H9 (cell line): Measurements from ENCODE around the gene CCM2. TPM values are rescaled to one million over a fixed set of nuclear protein-coding genes. Genes with fewer than 3 reads are reported as not detected.

Experiments used
- DNase-seq: peaks from one replicate; pipeline ENCODE4 v3.0.0-alpha.2; 2017
- H2AFZ ChIP-seq: one replicate; pipeline ENCODE4 v1.6.1; 2013; ENCODE audit warnings: mild to moderate bottlenecking, low read length, control low read depth, moderate library complexity
- H2AK5ac ChIP-seq: 2 replicates; pipeline ENCODE4 v1.6.1; 2013; ENCODE audit warnings: low read length, control low read depth, mixed read lengths; ENCODE audit not compliant: insufficient read length
- H2BK120ac ChIP-seq: one replicate; pipeline ENCODE4 v1.6.1; 2013; ENCODE audit warnings: low read depth, mild to moderate bottlenecking, low read length, control low read depth, inconsistent platforms; ENCODE audit not compliant: poor library complexity, severe bottlenecking
- H2BK12ac ChIP-seq: 2 replicates; pipeline ENCODE4 v1.6.1; 2013; ENCODE audit warnings: low read length, control low read depth, mixed read lengths, low read depth; ENCODE audit not compliant: insufficient read length
- H2BK15ac ChIP-seq: 2 replicates; pipeline ENCODE4 v1.6.1; 2013; ENCODE audit warnings: low read depth, low read length, control low read depth
- H2BK20ac ChIP-seq: one replicate; pipeline ENCODE4 v1.6.1; 2013; ENCODE audit warnings: low read depth, mild to moderate bottlenecking, low read length, control low read depth, inconsistent platforms; ENCODE audit not compliant: poor library complexity, severe bottlenecking
- H2BK5ac ChIP-seq: 2 replicates; pipeline ENCODE4 v1.6.1; 2013; ENCODE audit warnings: low read length, control low read depth, mixed read lengths; ENCODE audit not compliant: insufficient read length
- H3K14ac ChIP-seq: 2 replicates; pipeline ENCODE4 v1.6.1; 2013; ENCODE audit warnings: low read length, control low read depth; ENCODE audit not compliant: insufficient read depth
- H3K18ac ChIP-seq: 2 replicates; pipeline ENCODE4 v1.6.1; 2013; ENCODE audit warnings: low read depth, mild to moderate bottlenecking, mixed read lengths, low read length, control low read depth; ENCODE audit not compliant: insufficient read length
- H3K23ac ChIP-seq: 2 replicates; pipeline ENCODE4 v1.6.1; 2013; ENCODE audit warnings: low read length, control low read depth, mixed read lengths, low read depth; ENCODE audit not compliant: insufficient read length
- H3K23me2 ChIP-seq: 2 replicates; pipeline ENCODE4 v1.6.1; 2013; ENCODE audit warnings: low read depth, mild to moderate bottlenecking, mixed read lengths, low read length, control low read depth; ENCODE audit not compliant: insufficient read length, poor library complexity, severe bottlenecking
- H3K27ac ChIP-seq: 2 replicates; pipeline ENCODE4 v1.5.1; 2013; ENCODE audit warnings: low read length, control low read depth, mixed read lengths, low read depth; ENCODE audit not compliant: insufficient read length
- H3K27me3 ChIP-seq: 2 replicates; pipeline ENCODE4 v1.6.1; 2013; ENCODE audit warnings: low read length, control low read depth, inconsistent platforms; ENCODE audit not compliant: insufficient read depth
- H3K4ac ChIP-seq: 2 replicates; pipeline ENCODE4 v1.6.1; 2013; ENCODE audit warnings: low read depth, mild to moderate bottlenecking, control low read depth, inconsistent platforms, low read length, moderate library complexity
- H3K4me1 ChIP-seq: 2 replicates; pipeline ENCODE4 v1.6.1; 2013; ENCODE audit warnings: low read length, control low read depth, inconsistent platforms; ENCODE audit not compliant: insufficient read depth
- H3K4me2 ChIP-seq: 2 replicates; pipeline ENCODE4 v1.6.1; 2013; ENCODE audit warnings: low read length, control low read depth, mixed read lengths; ENCODE audit not compliant: insufficient read length, insufficient read depth
- H3K56ac ChIP-seq: 2 replicates; pipeline ENCODE4 v1.6.1; 2013; ENCODE audit warnings: low read depth, mild to moderate bottlenecking, mixed read lengths, low read length, control low read depth; ENCODE audit not compliant: insufficient read length
- H3K79me1 ChIP-seq: 2 replicates; pipeline ENCODE4 v1.6.1; 2013; ENCODE audit warnings: low read depth, mild to moderate bottlenecking, moderate library complexity, low read length, control low read depth, inconsistent platforms; ENCODE audit not compliant: insufficient read depth, poor library complexity, severe bottlenecking
- H3K79me2 ChIP-seq: 2 replicates; pipeline ENCODE4 v1.6.1; 2013; ENCODE audit warnings: low read length, control low read depth, inconsistent platforms; ENCODE audit not compliant: insufficient read depth
- H3K9ac ChIP-seq: 2 replicates; pipeline ENCODE4 v1.6.1; 2013; ENCODE audit warnings: low read length, control low read depth, mixed read lengths; ENCODE audit not compliant: insufficient read length; ENCODE audit errors: extremely low read depth
- H3K9me3 ChIP-seq: one replicate; pipeline ENCODE4 v1.6.1; 2013; ENCODE audit warnings: low read depth, low read length, inconsistent platforms; ENCODE audit not compliant: control insufficient read depth
- H3T11ph ChIP-seq: one replicate; pipeline ENCODE4 v1.6.1; 2013; ENCODE audit warnings: mild to moderate bottlenecking, low read length, control low read depth, inconsistent platforms
- H4K20me1 ChIP-seq: one replicate; pipeline ENCODE4 v1.6.1; 2013; ENCODE audit not compliant: control insufficient read depth, insufficient read length, insufficient read depth
- H4K5ac ChIP-seq: 2 replicates; pipeline ENCODE4 v1.6.1; 2013; ENCODE audit warnings: low read depth, mild to moderate bottlenecking, mixed read lengths, low read length, control low read depth; ENCODE audit not compliant: insufficient read length
- H4K8ac ChIP-seq: replicated peaks from 2 replicates; pipeline ENCODE4 v1.6.1; 2013; ENCODE audit warnings: low read length, control low read depth, mixed read lengths, low read depth; ENCODE audit not compliant: insufficient read length
- H4K91ac ChIP-seq: 2 replicates; pipeline ENCODE4 v1.6.1; 2013; ENCODE audit warnings: low read depth, mild to moderate bottlenecking, moderate library complexity, mixed read lengths, low read length, control low read depth; ENCODE audit not compliant: insufficient read length
- H3K27ac Mint-ChIP-seq, 3 experiments: 2 replicates in 2 of 3; 3 replicates in 1 of 3; pipeline ENCODE4 v1.8.0; 2020 to 2021; ENCODE audit warnings: mixed read lengths in 3 of 3, mild to moderate bottlenecking in 1 of 3, moderate library complexity in 1 of 3
- H3K27me3 Mint-ChIP-seq: 2 replicates; pipeline ENCODE4 v1.8.0; 2021; ENCODE audit warnings: low read depth, mild to moderate bottlenecking, moderate library complexity, mixed read lengths
- H3K36me3 Mint-ChIP-seq, 3 experiments: 2 replicates in 2 of 3; 3 replicates in 1 of 3; pipeline ENCODE4 v1.8.0; 2020 to 2021; ENCODE audit warnings: low read depth in 3 of 3, mixed read lengths in 3 of 3; ENCODE audit not compliant: insufficient read depth in 1 of 3
- H3K4me1 Mint-ChIP-seq, 2 experiments: 2 replicates each; pipeline ENCODE4 v1.8.0; 2020; ENCODE audit warnings: mixed read lengths in 2 of 2
- H3K4me3 Mint-ChIP-seq, 2 experiments: 2 replicates in 1 of 2; 3 replicates in 1 of 2; pipeline ENCODE4 v1.8.0; 2020 to 2021; ENCODE audit warnings: mild to moderate bottlenecking in 2 of 2, mixed read lengths in 2 of 2, moderate library complexity in 1 of 2
- H3K9me3 Mint-ChIP-seq, 2 experiments: 2 replicates in 1 of 2; 3 replicates in 1 of 2; pipeline ENCODE4 v1.8.0; 2020; ENCODE audit warnings: mild to moderate bottlenecking in 2 of 2, mixed read lengths in 2 of 2, moderate library complexity in 1 of 2
- CTCF ChIP-seq: fragments of 200-600 bp; sonication (generic); conservative IDR thresholded peaks from 3 replicates; pipeline ENCODE4 v1.8.0; 2021; ENCODE audit warnings: antibody characterized with exemption, mild to moderate bottlenecking
- WGBS: extraction: QIAGEN DNeasy Blood & Tissue Kit; methylation state at CpG from one replicate; pipeline ENCODE4 v1.1.7; 2013; ENCODE audit warnings: missing lambda C conversion rate, low lambda C conversion rate, mixed read lengths; ENCODE audit not compliant: insufficient read length; ENCODE audit errors: extremely low coverage; 5-methylcytosine and 5-hydroxymethylcytosine counted together
- total RNA-seq: library from RNA; stranded (reverse); gene quantifications from 2 replicates; pipeline ENCODE4 v1.2.1, GENCODE V29; 2021

Gene CCM2
- total RNA-seq, 1 experiment from 2014 or later, result 30.4 TPM

GRCh38 chr7:45086331-45087065 lies 86.5 kb downstream of the CCM2 start:
- H2BK5ac ChIP-seq, result no peak overlapping the region
- no peak for TF ChIP-seq CTCF
- no peaks in the 10 kb centered on the region for H3K79me2 ChIP-seq
- no peak overlapping the region for H3K4me2 ChIP-seq
- no peak overlapping the region for H2BK15ac ChIP-seq
- WGBS, result no CpG with 5 or more reads among the region's 15 CpGs
- H3K9ac ChIP-seq, result no peak overlapping the region
- no peaks in the 10 kb centered on the region for H3K4me1 ChIP-seq
- H4K8ac ChIP-seq, result no peak overlapping the region
- no peak overlapping the region for H3K23ac ChIP-seq
- H4K91ac ChIP-seq, result no peak overlapping the region
- DNase-seq, result no peak
- H3K14ac ChIP-seq, result no peak overlapping the region
- H3K4ac ChIP-seq, result no peak overlapping the region
- no peaks in the 10 kb centered on the region for H3K9me3 ChIP-seq
- H3K27me3 ChIP-seq, result no peaks in the 10 kb centered on the region
- H2AFZ ChIP-seq, result no peak overlapping the region
- H3K56ac ChIP-seq, result no peak overlapping the region
- no peaks in the 10 kb centered on the region for H3K36me3 Mint-ChIP-seq
- H4K5ac ChIP-seq, result no peak overlapping the region
- peak overlapping the region in 1 of 3 experiments; percentile 74; a peak in 1 of 7 replicates for H3K27ac Mint-ChIP-seq
- H3K4me1 Mint-ChIP-seq, result no peaks in the 10 kb centered on the region
- H3K18ac ChIP-seq, result no peak overlapping the region
- H3K23me2 ChIP-seq, result no peaks in the 10 kb centered on the region
- no peak overlapping the region for H2BK20ac ChIP-seq
- no peak overlapping the region for H2AK5ac ChIP-seq
- no peak overlapping the region for H3T11ph ChIP-seq
- H2BK120ac ChIP-seq, result no peak overlapping the region
- H4K20me1 ChIP-seq, result no peaks in the 10 kb centered on the region
- peaks cover 26% of the 10 kb centered on the region for H3K27me3 Mint-ChIP-seq
- H3K27ac ChIP-seq, result no peak overlapping the region
- H3K9me3 Mint-ChIP-seq, result no peaks in the 10 kb centered on the region; a peak in 1 of 5 replicates
- no peak overlapping the region for H3K4me3 Mint-ChIP-seq
- H3K79me1 ChIP-seq, result no peaks in the 10 kb centered on the region
- H2BK12ac ChIP-seq, result no peak overlapping the region
